ENCODE measurements around the gene IFITM2. TPM values are rescaled to one million over a fixed set of nuclear protein-coding genes. Genes with fewer than 3 reads are reported as not detected.
"Not testable (repeated sequence)": the region's sequence is repeated elsewhere in the genome, so short reads cannot be mapped to it uniquely, and the experiment has no call there.

The IFITM2 gene
- polyA plus RNA-seq, 3 donors from 2014 or later: 4,348 to 7,867 (median 6,958) TPM

- H3K27me3 Mint-ChIP-seq (ENCODE audit: low read depth in 3 of 3): peaks cover 12 to 23% (median 16%) of the 10 kb centered on the region in 3 donors
Measured at GRCh38 chr11:285021-285893, 22.4 kb upstream of the IFITM2 start.

DNA sequence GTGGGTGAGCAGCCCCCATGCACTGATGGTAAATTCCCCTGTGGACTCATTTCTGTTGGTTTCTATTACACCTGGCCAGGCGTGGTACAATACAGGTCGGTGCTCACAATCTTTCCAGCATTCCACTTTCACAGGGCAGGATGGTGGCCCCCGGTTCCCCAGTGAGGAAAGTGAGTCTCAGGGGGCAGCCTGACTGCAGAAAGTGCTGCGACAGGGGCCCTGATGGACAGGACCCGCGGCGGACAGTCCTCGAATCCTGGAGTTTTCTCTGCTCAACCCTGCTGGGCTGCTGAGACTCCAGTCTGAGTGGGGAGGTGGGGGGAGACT lies 21.8 kb upstream of the IFITM2 start:
- Mint-ChIP-seq H3K36me3 (peaks cover 4 to 5% (median 4%) of the 10 kb centered on the region in 3 donors), H3K9me3 (no peaks in the 10 kb centered on the region), H3K4me3 (peak overlapping the region in 1 of 5 donors; percentile 38), H3K4me1 (peaks cover 51 to 56% of the 10 kb centered on the region in 2 donors), H3K27ac (peak overlapping the region in 1 of 6 donors; percentile 72), H3K27me3 (ENCODE audit: low read depth in 3 of 3) (peaks cover 10 to 21% (median 16%) of the 10 kb centered on the region in 3 donors)
- no peak for DNase-seq

More at GRCh38 chr11:285021-285893, 22.4 kb upstream of the IFITM2 start:
- H3K9me3 Mint-ChIP-seq: no peaks in the 10 kb centered on the region
- no peak overlapping the region for H3K27ac Mint-ChIP-seq
- no peak for DNase-seq
- peak overlapping the region in 1 of 5 donors; percentile 38 for H3K4me3 Mint-ChIP-seq
- peaks cover 49 to 53% of the 10 kb centered on the region in 2 donors for H3K4me1 Mint-ChIP-seq
- peaks cover 4 to 5% (median 4%) of the 10 kb centered on the region in 3 donors for H3K36me3 Mint-ChIP-seq

GRCh38 chr11:286977-287820 lies 20.4 kb upstream of the IFITM2 start:
- Mint-ChIP-seq H3K4me3 (peak overlapping the region; percentile 84 to 90 (median 88)), H3K4me1 (peaks cover 44 to 49% of the 10 kb centered on the region in 2 donors), H3K27ac (peak overlapping the region; percentile 9 to 94 (median 78)), H3K27me3 (ENCODE audit: low read depth in 3 of 3) (peaks cover 8 to 15% (median 9%) of the 10 kb centered on the region in 3 donors)
- not testable (repeated sequence) for DNase-seq, H3K9me3 Mint-ChIP-seq, H3K36me3 Mint-ChIP-seq

- Mint-ChIP-seq H3K36me3 (peaks cover under 1 to 5% (median under 1%) of the 10 kb centered on the region in 3 donors), H3K9me3 (no peaks in the 10 kb centered on the region), H3K27ac (peak overlapping the region in 5 of 6 donors; percentile 59 to 95 (median 87)), H3K27me3 (ENCODE audit: low read depth in 3 of 3) (peaks cover 8 to 15% (median 8%) of the 10 kb centered on the region in 3 donors), H3K4me3 (peak overlapping the region; percentile 84 to 90 (median 88)), H3K4me1 (peaks cover 37 to 42% of the 10 kb centered on the region in 2 donors)
- DNase-seq: no peak
Measured at GRCh38 chr11:287821-288477, 19.7 kb upstream of the IFITM2 start.

DNA sequence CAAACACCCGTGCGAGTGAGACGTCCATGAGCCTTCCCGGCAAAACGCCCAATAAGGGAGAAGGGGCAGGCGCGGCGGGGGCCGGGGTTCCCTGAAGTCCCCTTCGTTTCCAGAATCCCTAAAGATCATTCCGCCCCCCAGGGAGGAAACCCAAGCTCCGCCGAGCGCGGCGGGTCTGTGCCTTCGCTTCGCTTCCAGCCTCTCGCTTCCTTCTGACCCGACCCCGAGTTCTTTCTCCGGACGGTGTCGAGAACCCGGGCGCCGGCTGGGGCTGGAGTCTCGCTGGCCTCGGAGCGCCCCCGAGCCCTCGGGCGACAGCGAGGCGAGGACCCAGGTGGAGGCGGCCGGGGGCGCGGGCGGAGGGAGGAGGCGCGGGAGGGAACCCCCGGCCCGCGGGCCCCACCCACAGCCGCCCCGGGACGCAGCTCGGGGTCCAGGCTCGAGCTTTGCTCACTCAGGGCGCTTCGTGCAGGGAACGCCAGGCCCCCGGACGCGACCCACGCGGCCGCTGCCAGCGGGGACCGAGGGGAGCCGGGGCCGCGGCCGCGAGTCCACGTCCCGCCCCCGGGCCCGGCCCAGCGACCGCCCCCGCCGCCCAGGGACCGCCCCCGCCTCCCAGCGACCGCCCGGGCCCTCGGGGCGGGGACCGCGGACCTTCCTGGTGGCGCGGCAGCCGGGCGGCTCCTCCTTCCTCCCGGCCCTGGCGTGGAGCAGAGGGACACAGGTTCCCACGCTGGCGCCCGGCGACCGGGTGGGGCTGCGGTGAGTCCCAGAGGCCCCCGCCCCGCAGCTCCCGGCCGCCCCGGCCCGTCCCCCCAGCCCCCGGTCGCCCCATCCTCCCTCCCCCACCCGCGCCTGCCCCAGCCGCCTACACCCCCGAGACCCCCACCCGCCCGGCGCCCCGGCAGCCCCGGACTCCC lies 18.9 kb upstream of the IFITM2 start, which contains the start of gene PGGHG:
Gene PGGHG, plus strand, starts transcription at position 649 of the 920 bp plus-strand sequence. CDS start 691 bp downstream, outside the sequence.
- peak within 1 kb of the TSS; percentile 62 to 95 (median 88) for H3K27ac Mint-ChIP-seq
- peaks cover 32 to 35% of the 10 kb centered on the region in 2 donors for H3K4me1 Mint-ChIP-seq
- H3K27me3 Mint-ChIP-seq (ENCODE audit: low read depth in 3 of 3): peaks cover 5 to 15% (median 7%) of the 10 kb centered on the region in 3 donors
- no peaks in the 10 kb centered on the region for H3K9me3 Mint-ChIP-seq
- peak within 1 kb of the TSS; percentile 85 to 90 (median 88) for H3K4me3 Mint-ChIP-seq
- DNase-seq: peak; percentile 70 to 80 (median 75)
- H3K36me3 Mint-ChIP-seq: peaks cover 0 to 5% (median 0%) of the 10 kb centered on the region in 3 donors

- peaks cover 5 to 15% (median 5%) of the 10 kb centered on the region in 3 donors for H3K27me3 Mint-ChIP-seq (ENCODE audit: low read depth in 3 of 3)
- peaks cover 0 to 5% (median 0%) of the 10 kb centered on the region in 3 donors for H3K36me3 Mint-ChIP-seq
- H3K27ac Mint-ChIP-seq: peak overlapping the region; percentile 62 to 95 (median 88)
- H3K4me1 Mint-ChIP-seq: peaks cover 32 to 33% of the 10 kb centered on the region in 2 donors
- H3K9me3 Mint-ChIP-seq: no peaks in the 10 kb centered on the region
- DNase-seq: peak in 2 of 3 donors; percentile 65 to 71
- peak overlapping the region; percentile 78 to 87 (median 85) for H3K4me3 Mint-ChIP-seq
Measured at GRCh38 chr11:289398-289711, 18.3 kb upstream of the IFITM2 start.

DNA sequence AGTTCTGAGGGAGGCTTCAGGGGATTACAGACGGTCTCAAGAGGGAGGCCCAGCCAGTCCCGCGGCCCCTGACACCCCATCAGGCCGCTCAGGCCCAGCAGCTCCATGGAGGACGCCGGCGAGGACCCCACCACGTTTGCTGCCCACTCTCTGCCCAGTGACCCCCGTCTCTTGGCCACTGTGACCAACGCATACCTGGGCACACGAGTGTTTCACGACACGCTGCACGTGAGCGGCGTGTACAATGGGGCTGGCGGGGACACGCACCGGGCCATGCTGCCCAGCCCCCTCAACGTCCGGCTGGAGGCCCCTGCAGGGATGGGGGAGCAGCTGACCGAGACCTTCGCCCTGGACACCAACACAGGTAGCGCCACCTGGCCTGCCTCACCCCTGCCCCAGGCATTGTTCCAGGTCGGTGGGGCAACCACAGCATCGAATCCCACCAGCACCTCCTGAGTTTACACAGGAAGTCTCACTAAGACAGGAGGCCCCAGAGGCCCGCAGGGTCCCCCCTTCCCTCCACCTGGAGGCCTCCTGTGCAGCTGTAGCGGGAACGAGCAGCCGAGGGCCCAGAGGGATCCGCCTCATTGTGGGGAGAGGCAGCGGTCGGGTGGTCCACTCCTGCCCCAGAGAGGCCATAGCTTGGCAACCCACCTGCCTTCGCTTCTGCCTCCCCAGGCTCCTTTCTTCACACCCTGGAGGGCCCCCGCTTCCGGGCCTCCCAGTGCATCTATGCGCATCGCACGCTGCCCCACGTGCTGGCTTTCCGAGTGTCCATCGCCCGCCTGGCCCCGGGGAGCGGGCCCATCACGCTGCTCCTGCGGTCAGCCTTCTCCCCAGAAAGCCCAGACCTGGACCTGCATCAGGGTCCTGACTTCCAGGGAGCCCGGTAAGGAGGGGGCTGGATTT lies 17.6 kb upstream of the IFITM2 start:
- Mint-ChIP-seq H3K36me3 (peaks cover 0 to 5% (median 0%) of the 10 kb centered on the region in 3 donors), H3K27ac (peak overlapping the region; percentile 62 to 95 (median 88)), H3K4me1 (peaks cover 32 to 33% of the 10 kb centered on the region in 2 donors), H3K27me3 (ENCODE audit: low read depth in 3 of 3) (peaks cover 5 to 15% (median 5%) of the 10 kb centered on the region in 3 donors), H3K9me3 (no peaks in the 10 kb centered on the region), H3K4me3 (peak overlapping the region; percentile 78 to 87 (median 85))
- DNase-seq: peak in 2 of 3 donors; percentile 66 to 72

DNA sequence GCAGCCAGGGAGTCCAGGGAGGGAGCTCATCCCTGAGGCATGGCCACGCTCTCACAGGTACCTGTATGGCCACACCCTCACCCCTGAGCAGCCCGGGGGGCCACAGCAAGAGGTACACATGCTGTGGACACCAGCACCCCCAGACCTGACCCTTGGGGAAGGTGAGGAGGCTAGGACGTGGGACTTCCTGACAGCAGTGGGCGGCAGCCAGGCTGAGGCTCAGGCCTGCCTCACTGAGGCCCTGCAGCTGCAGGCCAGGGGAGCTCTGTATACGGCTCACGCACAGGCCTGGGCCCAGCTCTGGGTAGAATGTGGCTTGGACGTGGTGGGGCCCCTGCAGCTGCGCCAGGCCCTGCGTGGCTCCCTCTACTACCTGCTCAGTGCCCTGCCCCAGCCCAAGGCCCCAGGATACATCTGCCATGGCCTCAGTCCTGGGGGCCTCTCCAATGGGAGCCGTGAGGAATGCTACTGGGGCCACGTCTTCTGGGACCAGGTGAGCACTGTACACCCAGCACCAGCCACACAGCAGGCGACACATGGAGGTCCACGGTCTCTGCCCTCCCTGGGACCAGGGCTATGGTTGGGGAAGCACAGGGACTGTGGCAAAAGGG lies 16.9 kb upstream of the IFITM2 start:
- no peaks in the 10 kb centered on the region for H3K9me3 Mint-ChIP-seq
- peak overlapping the region; percentile 31 to 85 (median 74) for H3K27ac Mint-ChIP-seq
- H3K36me3 Mint-ChIP-seq: peaks cover 0 to 5% (median 0%) of the 10 kb centered on the region in 3 donors
- H3K27me3 Mint-ChIP-seq (ENCODE audit: low read depth in 3 of 3): peaks cover 2 to 16% (median 5%) of the 10 kb centered on the region in 3 donors
- peaks cover 33 to 34% of the 10 kb centered on the region in 2 donors for H3K4me1 Mint-ChIP-seq
- peak overlapping the region; percentile 1 to 87 (median 78) for H3K4me3 Mint-ChIP-seq
- DNase-seq: no peak

DNA sequence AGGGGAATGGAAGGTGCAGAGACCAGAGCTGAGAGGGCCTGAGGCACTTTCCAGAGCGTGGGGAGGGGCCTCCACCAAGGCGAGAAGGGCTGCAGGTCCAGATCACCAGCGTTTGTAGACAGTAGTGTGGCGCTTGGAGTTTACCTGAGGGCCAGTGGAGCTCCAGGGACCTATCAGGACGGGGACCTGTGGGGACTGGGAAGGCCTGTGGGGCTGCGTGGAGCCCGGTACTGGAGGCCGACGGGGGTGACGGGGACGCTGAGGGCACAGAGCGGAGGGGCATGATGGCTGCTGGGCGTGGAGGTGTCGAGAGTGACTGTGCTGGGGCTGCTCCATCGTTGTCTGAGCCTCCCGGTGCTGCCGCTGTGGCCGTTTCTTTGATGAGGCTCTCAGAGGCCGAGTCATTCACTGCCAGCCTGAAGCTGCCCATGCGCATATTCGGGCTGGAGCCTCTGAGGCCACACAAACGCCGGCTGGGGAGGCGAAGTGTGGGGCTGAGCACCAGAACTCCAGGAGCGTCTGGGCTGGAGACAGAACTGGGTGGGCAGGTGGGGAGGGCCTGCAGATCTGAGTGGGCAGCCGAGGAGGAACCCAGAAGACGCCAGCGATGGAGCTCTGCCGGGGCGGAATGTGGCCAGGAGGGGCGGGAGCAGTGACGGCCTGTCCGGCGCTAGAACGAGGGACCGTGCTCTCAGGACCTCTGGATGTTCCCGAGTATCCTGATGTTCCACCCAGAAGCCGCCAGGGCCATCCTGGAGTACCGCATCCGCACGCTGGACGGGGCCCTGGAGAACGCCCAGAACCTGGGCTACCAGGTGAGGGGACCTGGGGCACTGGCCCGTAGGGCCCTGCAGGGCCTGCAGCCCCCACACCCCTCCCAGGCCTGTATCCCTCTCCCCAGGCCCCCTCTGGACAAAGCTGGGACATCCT lies 16.1 kb upstream of the IFITM2 start:
- Mint-ChIP-seq H3K27me3 (ENCODE audit: low read depth in 3 of 3) (peaks cover 2 to 14% (median 5%) of the 10 kb centered on the region in 3 donors), H3K36me3 (peaks cover 0 to 5% (median 0%) of the 10 kb centered on the region in 3 donors), H3K27ac (peak overlapping the region; percentile 14 to 83 (median 46)), H3K9me3 (no peaks in the 10 kb centered on the region), H3K4me3 (peak overlapping the region in 3 of 5 donors; percentile 5 to 41 (median 35)), H3K4me1 (peaks cover 33 to 37% of the 10 kb centered on the region in 2 donors)
- no peak for DNase-seq

All from immature natural killer cell (primary cell).